ENCODE measurements around the gene HES6.

The HES6 gene

DNA sequence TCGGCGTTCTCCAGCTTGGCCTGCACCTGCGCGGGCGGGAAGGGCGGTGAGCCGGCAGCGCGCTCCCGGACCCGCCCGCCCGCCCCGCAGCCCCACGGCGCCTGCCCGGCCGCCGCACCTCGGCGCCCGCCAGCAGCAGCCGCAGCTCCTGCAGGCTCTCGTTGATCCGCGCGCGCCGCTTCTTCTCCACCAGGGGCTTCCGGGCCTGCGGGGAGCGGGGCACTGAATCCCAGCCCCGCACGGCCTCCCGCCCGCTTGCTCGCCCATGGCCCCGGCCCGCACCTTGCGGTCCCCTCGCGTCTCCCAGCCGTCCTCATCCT is 335 bp downstream of the HES6 start:
- Histone ChIP-seq H3K4me1 (ENCODE audit: control insufficient read depth, insufficient read depth, low read length, poor library complexity, severe bottlenecking) (peaks cover 3% of the 10 kb centered on the region), H3K9me3 (ENCODE audit: control insufficient read depth, low read length) (peaks cover 3% of the 10 kb centered on the region), H3K4me3 (ENCODE audit: extremely low read depth, insufficient read depth, low read length, poor library complexity, severe bottlenecking) (peak overlapping the region; percentile 40), H3K36me3 (ENCODE audit: control insufficient read depth, insufficient read depth, low read length) (no peaks in the 10 kb centered on the region), H3K27ac (ENCODE audit: low read depth, low read length, severe bottlenecking) (no peak overlapping the region)
- 0 to 1% methylated on average over 24 to 38 of the region's 43 CpGs for WGBS, 2 experiments (ENCODE audit: insufficient coverage in 2 of 2)

- 31 to 32% methylated on average over 54 to 67 of the region's 75 CpGs for WGBS, 2 experiments (ENCODE audit: insufficient coverage in 2 of 2)
- Histone ChIP-seq H3K9me3 (ENCODE audit: control insufficient read depth, low read length) (peaks cover 3% of the 10 kb centered on the region), H3K27ac (ENCODE audit: low read depth, low read length, severe bottlenecking) (no peak overlapping the region), H3K4me3 (ENCODE audit: extremely low read depth, insufficient read depth, low read length, poor library complexity, severe bottlenecking) (peak overlapping the region; percentile 40), H3K4me1 (ENCODE audit: control insufficient read depth, insufficient read depth, low read length, poor library complexity, severe bottlenecking) (peaks cover 3% of the 10 kb centered on the region), H3K36me3 (ENCODE audit: control insufficient read depth, insufficient read depth, low read length) (no peaks in the 10 kb centered on the region)
Observed at GRCh38 chr2:238238766-238239542, 884 bp downstream of the HES6 start.

DNA sequence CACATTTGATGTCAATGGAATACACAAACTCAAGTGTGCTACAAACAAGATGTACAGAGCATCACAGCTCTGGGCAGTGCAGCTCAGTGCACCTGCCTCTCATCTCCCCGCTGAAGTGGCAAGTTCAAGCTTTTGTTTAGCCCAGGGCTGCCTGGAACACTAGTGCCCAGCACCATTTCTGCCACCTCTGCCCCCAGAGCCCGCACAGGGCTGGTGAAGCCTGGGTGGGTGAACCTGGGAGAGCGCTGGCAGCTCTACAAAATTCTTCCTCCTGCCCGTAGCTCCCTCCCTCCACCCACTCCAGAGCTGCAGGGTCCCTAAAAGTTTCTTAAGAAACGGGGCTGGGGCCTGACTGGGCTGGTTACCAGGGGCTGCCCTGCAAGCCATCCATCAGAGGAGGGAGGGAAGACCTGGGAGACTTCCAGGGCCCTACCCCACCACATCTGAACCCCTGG is 1.5 kb downstream of the HES6 start:
- 84 to 90% methylated on average over 4 of the region's 5 CpGs for WGBS, 2 experiments (ENCODE audit: insufficient coverage in 2 of 2)
- Histone ChIP-seq H3K36me3 (ENCODE audit: control insufficient read depth, insufficient read depth, low read length) (no peaks in the 10 kb centered on the region), H3K4me1 (ENCODE audit: control insufficient read depth, insufficient read depth, low read length, poor library complexity, severe bottlenecking) (peaks cover 3% of the 10 kb centered on the region), H3K27ac (ENCODE audit: low read depth, low read length, severe bottlenecking) (no peak overlapping the region), H3K4me3 (ENCODE audit: extremely low read depth, insufficient read depth, low read length, poor library complexity, severe bottlenecking) (no peak overlapping the region), H3K9me3 (ENCODE audit: control insufficient read depth, low read length) (peaks cover 3% of the 10 kb centered on the region)

DNA sequence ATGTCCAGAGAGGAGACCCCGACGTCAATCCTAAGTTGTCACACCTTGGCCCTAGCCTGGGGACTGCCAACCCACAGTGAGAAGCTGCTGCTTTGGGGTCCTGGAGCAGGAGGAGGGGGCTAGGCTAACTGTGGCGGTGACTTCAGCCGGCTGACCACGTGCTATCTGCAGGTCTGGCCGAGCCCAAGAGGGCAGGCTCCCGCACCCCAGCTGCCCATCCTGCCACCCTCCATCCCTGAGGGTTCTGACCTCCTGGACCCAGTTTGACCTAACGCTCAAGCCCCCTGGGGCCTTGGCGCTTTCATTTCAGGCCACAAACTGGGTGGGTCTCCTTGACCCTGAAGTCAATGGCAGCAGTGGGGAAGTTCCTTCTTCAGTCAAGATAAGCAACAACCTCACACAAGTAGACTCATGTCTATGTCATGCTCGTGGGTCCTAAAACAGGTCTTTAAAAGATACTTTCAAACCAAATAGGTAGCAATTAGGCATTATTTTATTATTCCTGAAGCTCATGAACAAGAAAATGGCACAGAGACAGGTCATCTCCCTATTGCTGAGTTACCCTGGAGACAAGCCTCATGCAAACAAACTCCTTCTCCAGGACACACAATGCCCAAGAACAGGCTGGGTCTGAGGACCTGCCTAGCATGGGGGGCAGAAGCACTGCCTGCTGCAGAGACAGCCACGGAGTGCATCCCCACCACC is 2.3 kb downstream of the HES6 start:
- Histone ChIP-seq H3K9me3 (ENCODE audit: control insufficient read depth, low read length) (peaks cover 3% of the 10 kb centered on the region), H3K4me1 (ENCODE audit: control insufficient read depth, insufficient read depth, low read length, poor library complexity, severe bottlenecking) (peaks cover 2% of the 10 kb centered on the region), H3K36me3 (ENCODE audit: control insufficient read depth, insufficient read depth, low read length) (no peaks in the 10 kb centered on the region), H3K27ac (ENCODE audit: low read depth, low read length, severe bottlenecking) (no peak overlapping the region), H3K4me3 (ENCODE audit: extremely low read depth, insufficient read depth, low read length, poor library complexity, severe bottlenecking) (no peak overlapping the region)
- 82 to 88% methylated on average over 7 to 9 of the region's 11 CpGs for WGBS, 2 experiments (ENCODE audit: insufficient coverage in 2 of 2)

DNA sequence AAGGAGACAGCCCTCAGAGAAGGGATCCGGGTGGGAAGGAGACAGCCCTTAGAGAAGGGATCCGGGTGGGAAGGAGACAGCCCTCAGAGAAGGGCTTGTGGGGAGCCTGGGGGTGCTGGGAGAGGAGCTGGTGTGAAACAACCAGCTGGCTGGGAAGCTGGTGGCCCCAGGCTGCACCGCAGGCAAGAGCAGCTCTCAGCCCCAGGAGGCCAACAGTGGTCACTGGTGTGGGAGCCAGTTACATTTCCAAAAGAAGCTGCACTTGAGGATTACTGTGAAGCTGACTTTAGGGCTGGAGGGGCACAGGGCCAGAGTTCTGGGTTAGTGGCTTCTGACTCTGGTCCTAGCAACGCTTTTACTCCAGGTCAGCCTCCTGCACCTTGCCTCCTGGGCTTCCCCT is 3.3 kb downstream of the HES6 start:
- H3K36me3 ChIP-seq (ENCODE audit: control insufficient read depth, insufficient read depth, low read length), result no peaks in the 10 kb centered on the region
- WGBS, 2 experiments (ENCODE audit: insufficient coverage in 2 of 2), result 79 to 91% methylated on average over 3 to 4 of the region's 4 CpGs
- peaks cover 3% of the 10 kb centered on the region for H3K9me3 ChIP-seq (ENCODE audit: control insufficient read depth, low read length)
- no peak overlapping the region for H3K27ac ChIP-seq (ENCODE audit: low read depth, low read length, severe bottlenecking)
- no peak overlapping the region for H3K4me3 ChIP-seq (ENCODE audit: extremely low read depth, insufficient read depth, low read length, poor library complexity, severe bottlenecking)
- H3K4me1 ChIP-seq (ENCODE audit: control insufficient read depth, insufficient read depth, low read length, poor library complexity, severe bottlenecking), result no peaks in the 10 kb centered on the region

DNA sequence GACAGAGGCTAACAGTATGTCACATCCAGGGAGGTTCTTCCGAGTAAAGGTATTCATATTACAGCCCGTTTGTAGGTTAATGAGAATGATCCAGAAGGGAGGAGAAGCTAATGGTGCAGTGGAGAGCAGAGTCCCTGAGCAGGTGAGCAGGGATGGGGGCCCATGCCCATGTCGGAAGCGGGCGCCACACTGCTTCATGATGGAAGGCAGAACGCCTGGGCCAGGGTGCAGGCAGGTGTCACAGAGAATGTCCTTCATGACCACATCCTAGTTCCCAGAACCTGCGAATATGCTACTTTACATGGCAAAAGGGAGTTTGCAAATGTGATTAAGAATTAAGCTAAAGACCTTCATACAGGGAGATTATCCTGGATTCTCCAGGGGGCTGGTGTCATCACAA is 4.0 kb downstream of the HES6 start:
- no peak overlapping the region for H3K27ac ChIP-seq (ENCODE audit: low read depth, low read length, severe bottlenecking)
- WGBS, 2 experiments (ENCODE audit: insufficient coverage in 2 of 2), result 93 to 96% methylated on average over 3 to 4 of the region's 7 CpGs
- H3K4me1 ChIP-seq (ENCODE audit: control insufficient read depth, insufficient read depth, low read length, poor library complexity, severe bottlenecking), result no peaks in the 10 kb centered on the region
- H3K4me3 ChIP-seq (ENCODE audit: extremely low read depth, insufficient read depth, low read length, poor library complexity, severe bottlenecking), result no peak overlapping the region
- no peaks in the 10 kb centered on the region for H3K36me3 ChIP-seq (ENCODE audit: control insufficient read depth, insufficient read depth, low read length)
- peaks cover 3% of the 10 kb centered on the region for H3K9me3 ChIP-seq (ENCODE audit: control insufficient read depth, low read length)

GRCh38 chr2:238235331-238235732 is 4.5 kb downstream of the HES6 start:
- no peak overlapping the region for H3K27ac ChIP-seq (ENCODE audit: low read depth, low read length, severe bottlenecking)
- H3K4me1 ChIP-seq (ENCODE audit: control insufficient read depth, insufficient read depth, low read length, poor library complexity, severe bottlenecking), result no peaks in the 10 kb centered on the region
- no peaks in the 10 kb centered on the region for H3K36me3 ChIP-seq (ENCODE audit: control insufficient read depth, insufficient read depth, low read length)
- H3K9me3 ChIP-seq (ENCODE audit: control insufficient read depth, low read length), result peaks cover 3% of the 10 kb centered on the region
- WGBS, 2 experiments (ENCODE audit: insufficient coverage in 2 of 2), result 71% methylated on average over 10 to 11 of the region's 11 CpGs
- H3K4me3 ChIP-seq (ENCODE audit: extremely low read depth, insufficient read depth, low read length, poor library complexity, severe bottlenecking), result no peak overlapping the region

- no peak overlapping the region for H3K27ac ChIP-seq (ENCODE audit: low read depth, low read length, severe bottlenecking)
- 83 to 86% methylated on average over 9 to 11 of the region's 12 CpGs for WGBS, 2 experiments (ENCODE audit: insufficient coverage in 2 of 2)
- H3K36me3 ChIP-seq (ENCODE audit: control insufficient read depth, insufficient read depth, low read length), result no peaks in the 10 kb centered on the region
- no peaks in the 10 kb centered on the region for H3K4me1 ChIP-seq (ENCODE audit: control insufficient read depth, insufficient read depth, low read length, poor library complexity, severe bottlenecking)
- H3K9me3 ChIP-seq (ENCODE audit: control insufficient read depth, low read length), result peaks cover 3% of the 10 kb centered on the region
- no peak overlapping the region for H3K4me3 ChIP-seq (ENCODE audit: extremely low read depth, insufficient read depth, low read length, poor library complexity, severe bottlenecking)
Observed at GRCh38 chr2:238233625-238234024, 6.2 kb downstream of the HES6 start.

GRCh38 chr2:238231809-238232208 is 8.0 kb downstream of the HES6 start:
- Histone ChIP-seq H3K27ac (ENCODE audit: low read depth, low read length, severe bottlenecking) (no peak overlapping the region), H3K4me1 (ENCODE audit: control insufficient read depth, insufficient read depth, low read length, poor library complexity, severe bottlenecking) (no peaks in the 10 kb centered on the region), H3K36me3 (ENCODE audit: control insufficient read depth, insufficient read depth, low read length) (no peaks in the 10 kb centered on the region), H3K4me3 (ENCODE audit: extremely low read depth, insufficient read depth, low read length, poor library complexity, severe bottlenecking) (no peak overlapping the region), H3K9me3 (ENCODE audit: control insufficient read depth, low read length) (peaks cover 3% of the 10 kb centered on the region)
- WGBS, 2 experiments (ENCODE audit: insufficient coverage in 2 of 2), result 86 to 93% methylated on average over 20 to 21 of the region's 21 CpGs

DNA sequence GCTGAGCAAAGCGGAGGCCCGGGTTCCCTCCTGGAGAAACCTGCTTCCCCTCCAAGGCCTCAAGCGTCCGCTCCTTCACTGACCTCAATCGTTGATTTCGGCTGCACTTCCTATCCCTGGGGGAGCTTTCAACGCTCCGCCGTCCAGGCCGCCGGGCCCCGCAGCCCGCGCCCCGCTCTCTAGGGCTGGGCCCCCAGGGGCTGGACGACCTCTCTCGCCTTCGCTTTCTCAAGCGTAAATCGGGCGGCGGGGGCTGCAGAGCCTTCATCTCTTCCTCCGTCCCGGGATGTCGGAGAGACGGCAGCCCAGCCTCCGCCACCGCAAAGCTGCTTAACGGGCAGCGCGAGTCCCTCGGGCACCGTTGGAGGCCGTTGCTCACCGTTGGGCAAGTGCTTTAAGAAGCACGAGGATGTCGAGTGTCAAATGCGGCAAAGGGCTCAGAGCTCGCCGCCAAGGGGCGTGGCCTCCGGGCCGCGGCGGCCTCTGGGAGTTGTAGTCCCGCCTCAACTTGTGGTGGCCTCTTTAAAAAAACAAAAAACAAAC is 8.5 kb downstream of the HES6 start:
- 39 to 49% methylated on average over 32 to 45 of the region's 46 CpGs for WGBS, 2 experiments (ENCODE audit: insufficient coverage in 2 of 2)
- Histone ChIP-seq H3K9me3 (ENCODE audit: control insufficient read depth, low read length) (peaks cover 3% of the 10 kb centered on the region), H3K36me3 (ENCODE audit: control insufficient read depth, insufficient read depth, low read length) (no peaks in the 10 kb centered on the region), H3K27ac (ENCODE audit: low read depth, low read length, severe bottlenecking) (no peak overlapping the region), H3K4me3 (ENCODE audit: extremely low read depth, insufficient read depth, low read length, poor library complexity, severe bottlenecking) (peak overlapping the region; percentile 43), H3K4me1 (ENCODE audit: control insufficient read depth, insufficient read depth, low read length, poor library complexity, severe bottlenecking) (no peaks in the 10 kb centered on the region)

DNA sequence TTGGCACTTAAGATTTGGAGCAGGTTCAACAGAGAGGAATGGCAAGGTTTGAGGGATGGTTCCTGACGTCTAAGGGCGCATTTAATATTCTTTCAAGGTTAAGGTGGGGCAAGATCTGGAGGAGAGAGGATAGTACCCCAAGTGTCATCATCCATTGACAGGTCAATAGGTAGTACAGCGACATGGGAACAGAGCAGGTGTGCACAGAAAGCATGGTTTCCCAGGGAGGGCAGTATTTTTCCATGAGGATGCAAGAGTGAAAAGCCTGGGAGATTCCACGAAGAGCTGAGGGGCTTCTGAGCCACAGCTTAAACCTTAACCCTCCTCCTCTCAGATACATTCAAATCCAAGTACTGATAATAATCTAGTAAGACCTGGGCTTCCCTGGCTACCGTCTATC is 9.1 kb downstream of the HES6 start:
- H3K36me3 ChIP-seq (ENCODE audit: control insufficient read depth, insufficient read depth, low read length), result no peaks in the 10 kb centered on the region
- no peak overlapping the region for H3K27ac ChIP-seq (ENCODE audit: low read depth, low read length, severe bottlenecking)
- H3K4me1 ChIP-seq (ENCODE audit: control insufficient read depth, insufficient read depth, low read length, poor library complexity, severe bottlenecking), result no peaks in the 10 kb centered on the region
- 73 to 91% methylated on average over 3 of the region's 5 CpGs for WGBS, 2 experiments (ENCODE audit: insufficient coverage in 2 of 2)
- peaks cover 2% of the 10 kb centered on the region for H3K9me3 ChIP-seq (ENCODE audit: control insufficient read depth, low read length)
- H3K4me3 ChIP-seq (ENCODE audit: extremely low read depth, insufficient read depth, low read length, poor library complexity, severe bottlenecking), result peak overlapping the region; percentile 43
